Neural crest cell (in vitro differentiated cells): Measurements from ENCODE around the gene ENOX2. TPM values are rescaled to one million over a fixed set of nuclear protein-coding genes. Genes with fewer than 3 reads are reported as not detected.

Experiments used
- DNase-seq: peaks from one replicate; pipeline ENCODE4 v3.0.0; 2021; ENCODE audit warnings: low read depth, mixed read lengths, low spot score
- H3K27ac Mint-ChIP-seq: one replicate; pipeline ENCODE4 v1.8.0; 2021; ENCODE audit warnings: mild to moderate bottlenecking, mixed read lengths; ENCODE audit not compliant: unreplicated experiment
- H3K27me3 Mint-ChIP-seq: 2 replicates; pipeline ENCODE4 v1.8.0; 2021; ENCODE audit warnings: low read depth, mild to moderate bottlenecking, mixed read lengths
- H3K36me3 Mint-ChIP-seq: 2 replicates; pipeline ENCODE4 v1.8.0; 2021; ENCODE audit warnings: low read depth, mild to moderate bottlenecking, mixed read lengths
- H3K4me1 Mint-ChIP-seq: 2 replicates; pipeline ENCODE4 v1.8.0; 2021; ENCODE audit warnings: mixed read lengths
- H3K4me3 Mint-ChIP-seq: one replicate; pipeline ENCODE4 v1.8.0; 2021; ENCODE audit warnings: mild to moderate bottlenecking, mixed read lengths
- H3K9me3 Mint-ChIP-seq: 2 replicates; pipeline ENCODE4 v1.8.0; 2021; ENCODE audit warnings: mixed read lengths
- CTCF ChIP-seq: fragments of 200-600 bp; sonication (generic); conservative IDR thresholded peaks from 2 replicates; pipeline ENCODE4 v1.5.0; 2021; ENCODE audit warnings: antibody characterized with exemption, mild to moderate bottlenecking
- total RNA-seq: library from RNA; stranded (reverse); gene quantifications from 2 replicates; pipeline ENCODE4 v1.2.1, GENCODE V29; 2021

The ENOX2 gene
- total RNA-seq, 1 donor from 2014 or later, result 40.3 TPM

- Mint-ChIP-seq H3K27me3 (no peaks in the 10 kb centered on the region), H3K27ac (no peak overlapping the region), H3K4me3 (no peak overlapping the region), H3K9me3 (peaks cover 3% of the 10 kb centered on the region), H3K36me3 (no peaks in the 10 kb centered on the region), H3K4me1 (peaks cover 66% of the 10 kb centered on the region)
- no peak for TF ChIP-seq CTCF
- no peak for DNase-seq
Measured at GRCh38 chrX:130834830-130835229, 68.2 kb downstream of the ENOX2 start.

GRCh38 chrX:130834149-130834548 is 68.9 kb downstream of the ENOX2 start:
- Mint-ChIP-seq H3K4me3 (no peak overlapping the region), H3K27me3 (no peaks in the 10 kb centered on the region), H3K4me1 (peaks cover 71% of the 10 kb centered on the region), H3K36me3 (no peaks in the 10 kb centered on the region), H3K27ac (peak overlapping the region; percentile 57), H3K9me3 (peaks cover 3% of the 10 kb centered on the region)
- no peak for DNase-seq
- TF ChIP-seq CTCF, result no peak

GRCh38 chrX:130831347-130831722 is 71.7 kb downstream of the ENOX2 start:
- Mint-ChIP-seq H3K9me3 (no peaks in the 10 kb centered on the region), H3K27me3 (no peaks in the 10 kb centered on the region), H3K27ac (peak overlapping the region; percentile 62), H3K4me1 (peaks cover 82% of the 10 kb centered on the region), H3K36me3 (no peaks in the 10 kb centered on the region), H3K4me3 (peak overlapping the region; percentile 1)
- DNase-seq, result no peak
- no peak for TF ChIP-seq CTCF

- no peaks in the 10 kb centered on the region for H3K27me3 Mint-ChIP-seq
- DNase-seq, result no peak
- H3K27ac Mint-ChIP-seq, result peak overlapping the region; percentile 62
- peak overlapping the region; percentile 4 for H3K4me3 Mint-ChIP-seq
- peaks cover 78% of the 10 kb centered on the region for H3K4me1 Mint-ChIP-seq
- H3K9me3 Mint-ChIP-seq, result no peaks in the 10 kb centered on the region
- no peak for TF ChIP-seq CTCF
- no peaks in the 10 kb centered on the region for H3K36me3 Mint-ChIP-seq
Measured at GRCh38 chrX:130830599-130831346, 72.2 kb downstream of the ENOX2 start.

GRCh38 chrX:130829526-130830515 is 73.2 kb downstream of the ENOX2 start:
- H3K9me3 Mint-ChIP-seq, result no peaks in the 10 kb centered on the region
- H3K36me3 Mint-ChIP-seq, result no peaks in the 10 kb centered on the region
- peak overlapping the region; percentile 72 for H3K27ac Mint-ChIP-seq
- H3K4me1 Mint-ChIP-seq, result peaks cover 71% of the 10 kb centered on the region
- peak overlapping the region; percentile 4 for H3K4me3 Mint-ChIP-seq
- no peak for TF ChIP-seq CTCF
- DNase-seq, result no peak
- H3K27me3 Mint-ChIP-seq, result no peaks in the 10 kb centered on the region
